ENCODE measurements around the gene ZNF324.
A peak's percentile ranks its signal among the peaks of the same experiment; 100 is the strongest.
"Not testable (repeated sequence)": the region's sequence is repeated elsewhere in the genome, so short reads cannot be mapped to it uniquely, and the experiment has no call there.

Gene ZNF324

GRCh38 chr19:58473775-58474174, 6.9 kb downstream of the ZNF324 start:
- DNase-seq, result no peak

- no peak for DNase-seq
Observed at GRCh38 chr19:58474291-58474996, 7.6 kb downstream of the ZNF324 start.

- no peak for DNase-seq
Observed at GRCh38 chr19:58474997-58475713, 8.3 kb downstream of the ZNF324 start.

GRCh38 chr19:58475714-58476497, 9.0 kb downstream of the ZNF324 start, which contains the start of gene ZNF446:
Gene ZNF446 (plus strand): TSS chr19:58476352. CDS start chr19:58477219, 867 bp downstream.
- peak; percentile 96 for DNase-seq

- DNase-seq, result no peak
Observed at GRCh38 chr19:58476498-58477015, 9.7 kb downstream of the ZNF324 start.

- DNase-seq, result no peak
Observed at GRCh38 chr19:58477130-58477529, 10.2 kb downstream of the ZNF324 start.

GRCh38 chr19:58477871-58478270, 11.0 kb downstream of the ZNF324 start:
- DNase-seq, result no peak

- DNase-seq, result no peak
Observed at GRCh38 chr19:58479303-58479702, 12.4 kb downstream of the ZNF324 start.

GRCh38 chr19:58479736-58480480, 13.0 kb downstream of the ZNF324 start:
- no peak for DNase-seq

- no peak for DNase-seq
Observed at GRCh38 chr19:58480481-58480830, 13.6 kb downstream of the ZNF324 start.

- no peak for DNase-seq
Observed at GRCh38 chr19:58480831-58481230, 14.0 kb downstream of the ZNF324 start.

GRCh38 chr19:58482372-58482771, 15.5 kb downstream of the ZNF324 start:
- no peak for DNase-seq

GRCh38 chr19:58483776-58484175, 16.9 kb downstream of the ZNF324 start:
- no peak for DNase-seq

- DNase-seq, result not testable (repeated sequence)
Observed at GRCh38 chr19:58484349-58484748, 17.5 kb downstream of the ZNF324 start.

- DNase-seq, result no peak
Observed at GRCh38 chr19:58491393-58491792, 24.5 kb downstream of the ZNF324 start.

- no peak for DNase-seq
Observed at GRCh38 chr19:58492265-58492664, 25.4 kb downstream of the ZNF324 start.

- DNase-seq, result no peak
Observed at GRCh38 chr19:58497634-58498170, 30.8 kb downstream of the ZNF324 start.

GRCh38 chr19:58498316-58499020, 31.6 kb downstream of the ZNF324 start:
- no peak for DNase-seq

GRCh38 chr19:58499021-58499927, 32.4 kb downstream of the ZNF324 start:
- DNase-seq, result peak; percentile 98

- DNase-seq, result no peak
Observed at GRCh38 chr19:58500242-58500641, 33.4 kb downstream of the ZNF324 start.
